C1 segment of cervical spinal cord (tissue), 14 donors: ENCODE results near the gene DCTD.

Source experiments
- DNase-seq, 14 donors: peaks; one replicate each; lab custom pipeline; 2025; lab: John Stamatoyannopoulos, UW

The DCTD gene

DNA sequence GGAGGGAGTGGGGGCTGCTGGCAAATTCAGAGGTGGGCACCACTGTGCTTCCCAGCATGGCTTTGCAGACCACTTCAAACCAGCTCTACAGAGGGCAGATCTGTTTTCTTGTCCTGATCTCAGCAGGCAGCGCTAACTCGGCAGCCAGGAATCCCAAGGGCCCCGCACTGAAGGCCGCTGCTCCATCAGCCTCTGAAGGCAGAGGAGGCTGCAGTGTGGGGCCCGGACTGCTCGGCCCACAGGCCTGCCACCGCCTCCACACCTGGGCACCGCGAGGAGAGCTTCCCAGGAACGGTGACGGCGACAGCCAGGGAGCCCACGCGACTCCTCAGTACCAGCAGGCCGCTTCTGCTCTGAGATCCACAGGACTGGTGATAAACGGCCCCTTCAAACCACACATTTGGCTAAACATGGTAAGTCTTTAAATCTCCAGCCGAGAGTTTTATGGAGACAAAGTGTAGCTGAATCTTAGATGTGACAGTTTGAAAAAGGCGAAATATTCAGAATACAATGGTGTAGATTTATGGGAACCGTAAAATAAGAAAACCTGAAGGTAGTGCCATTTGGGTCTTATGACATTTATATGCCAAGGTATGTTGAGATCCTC, 23.6 kb downstream of the DCTD start:
- no peak for DNase-seq

DNA sequence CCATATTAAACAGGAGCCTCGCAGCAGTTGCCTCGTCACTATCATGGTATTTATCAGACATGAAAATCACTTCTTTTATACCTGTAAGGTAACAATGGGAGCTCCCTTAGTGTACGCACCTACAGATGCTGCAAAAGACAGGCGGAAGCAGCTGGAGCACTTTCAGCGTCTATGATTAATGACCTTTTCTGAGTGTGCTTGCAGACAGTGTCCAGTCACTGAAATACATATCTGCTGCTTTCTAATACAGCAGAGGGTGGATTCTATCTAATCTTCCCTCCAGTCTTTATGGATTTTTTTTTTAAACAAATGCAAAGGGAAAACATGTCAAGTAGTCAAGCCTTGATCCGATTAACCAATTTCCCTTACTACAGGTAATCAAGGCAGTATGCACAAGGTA, 24.1 kb downstream of the DCTD start:
- DNase-seq, result no peak

DNA sequence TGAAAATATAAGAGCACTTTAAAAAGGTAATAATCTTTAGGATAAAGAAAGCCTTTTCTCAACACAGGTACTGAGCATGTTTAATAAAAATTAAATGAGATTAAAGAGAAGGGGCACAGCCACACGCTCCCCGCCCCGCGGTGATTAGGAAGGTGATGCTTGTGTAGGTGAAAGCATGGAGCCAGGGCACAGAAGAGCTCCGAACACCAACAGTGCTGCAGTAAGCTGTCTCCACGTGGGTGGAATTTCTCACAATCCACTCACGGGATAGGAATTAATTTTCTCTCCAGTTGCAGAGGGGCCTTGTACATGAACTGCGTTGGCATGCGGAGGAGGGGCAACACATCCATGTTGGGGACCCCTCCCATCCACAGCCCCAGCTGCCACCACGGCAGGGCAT, 27.0 kb downstream of the DCTD start:
- no peak for DNase-seq

DNA sequence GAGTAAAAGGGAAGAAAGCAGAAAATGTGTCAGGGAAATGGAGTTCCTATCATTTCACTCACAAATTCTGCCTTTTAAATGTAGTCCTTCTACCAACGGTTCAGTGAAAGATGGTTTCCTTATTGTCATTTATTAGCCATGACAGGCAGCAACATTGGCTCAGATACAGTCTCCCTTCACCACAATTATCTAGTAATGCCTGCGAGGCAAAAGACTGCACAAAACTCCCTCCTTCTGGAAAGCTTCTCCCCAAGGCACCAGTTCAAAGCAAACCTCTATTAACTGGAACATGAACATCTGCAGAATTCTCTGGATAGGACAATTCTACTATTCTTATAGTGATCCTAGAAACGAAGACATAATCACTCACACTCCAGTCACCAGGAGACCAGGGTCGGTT, 28.3 kb downstream of the DCTD start:
- no peak for DNase-seq

DNA sequence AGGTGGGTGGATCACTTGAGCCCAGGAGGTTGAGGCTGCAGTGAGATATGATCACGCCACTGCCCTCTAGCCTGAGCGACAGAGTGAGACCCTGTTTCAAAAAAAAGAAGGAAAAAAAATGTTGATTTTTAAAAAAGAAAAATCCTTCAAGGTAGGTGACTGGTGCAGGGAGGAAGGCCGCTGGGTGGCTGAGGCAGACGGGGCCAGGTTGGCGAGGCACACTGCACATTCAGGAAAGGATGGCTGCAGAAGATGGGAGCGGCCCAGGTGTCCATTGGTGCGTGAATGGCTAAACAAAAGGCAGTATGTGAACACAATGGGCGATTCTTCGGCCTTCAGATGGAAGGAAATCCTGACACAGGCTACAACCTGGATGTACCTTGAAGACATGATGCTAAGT, 30.4 kb downstream of the DCTD start:
- no peak for DNase-seq

DNA sequence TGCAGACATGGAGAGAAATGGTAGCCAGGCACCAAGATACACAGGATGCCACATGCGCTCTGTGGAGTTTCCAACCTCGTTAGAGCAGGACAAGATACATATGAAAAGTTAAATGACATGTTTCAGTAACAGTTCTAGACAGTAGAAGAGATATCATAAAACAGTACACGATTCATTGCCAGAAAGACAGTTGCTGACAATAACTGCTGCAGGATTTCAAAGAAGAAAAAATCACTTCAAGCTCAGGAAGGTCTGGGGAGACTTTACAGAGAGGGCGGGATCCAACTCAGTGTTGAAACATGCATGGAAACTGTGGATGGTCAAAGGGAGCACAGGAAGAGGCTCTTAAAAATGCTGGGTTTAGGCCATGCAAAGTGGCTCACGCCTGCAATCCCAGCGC, 31.0 kb downstream of the DCTD start:
- no peak for DNase-seq

DNA sequence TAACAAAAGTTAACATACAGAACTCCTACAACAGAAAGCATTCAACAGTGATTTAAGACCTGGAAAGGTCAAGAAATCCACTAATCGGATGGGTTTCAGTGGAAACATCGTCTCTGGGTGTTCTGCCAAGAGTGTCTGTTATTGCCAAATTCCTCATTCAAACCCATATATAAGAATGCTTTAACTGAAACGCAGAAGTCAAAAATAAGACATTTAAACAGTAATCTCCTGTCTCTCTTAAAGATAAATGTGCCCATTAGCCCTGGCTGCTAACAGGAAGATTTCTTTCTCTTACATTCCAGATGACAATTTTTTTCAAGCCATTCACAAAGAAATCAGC, 31.5 kb downstream of the DCTD start:
- DNase-seq, result no peak

DNA sequence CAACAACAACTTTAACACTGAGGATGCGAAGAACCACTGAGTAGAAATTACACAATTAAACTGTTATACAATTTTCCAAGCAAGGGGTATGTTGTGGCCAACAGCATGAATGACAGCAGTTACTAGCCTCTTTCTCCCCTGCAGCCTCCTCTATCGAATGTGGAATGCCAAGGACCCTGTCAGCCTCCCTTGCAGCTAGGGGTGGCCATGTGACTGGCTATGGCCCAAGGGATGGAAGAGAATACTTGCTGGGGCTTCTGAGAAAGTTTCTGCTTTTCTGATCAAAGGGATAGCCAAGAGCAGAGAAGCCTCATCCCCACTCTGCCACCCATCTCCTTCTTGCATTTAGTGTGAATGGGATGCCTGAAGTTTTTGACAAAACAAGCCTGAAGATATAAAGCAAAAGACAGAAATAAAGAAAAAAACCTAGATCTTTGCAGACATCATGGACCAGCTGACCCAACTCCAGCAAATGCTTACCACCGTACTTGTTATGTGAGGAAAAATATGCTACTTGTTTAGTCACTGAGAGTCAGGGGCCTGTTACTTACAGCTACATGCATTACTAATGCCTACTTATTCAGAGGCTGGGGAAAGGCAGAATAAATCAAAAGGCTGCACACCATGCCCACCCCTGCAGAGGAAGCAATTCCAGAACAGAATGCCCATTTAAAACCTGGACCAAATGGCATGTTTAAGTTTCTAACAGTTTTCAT, 32.0 kb downstream of the DCTD start:
- DNase-seq, result no peak

DNA sequence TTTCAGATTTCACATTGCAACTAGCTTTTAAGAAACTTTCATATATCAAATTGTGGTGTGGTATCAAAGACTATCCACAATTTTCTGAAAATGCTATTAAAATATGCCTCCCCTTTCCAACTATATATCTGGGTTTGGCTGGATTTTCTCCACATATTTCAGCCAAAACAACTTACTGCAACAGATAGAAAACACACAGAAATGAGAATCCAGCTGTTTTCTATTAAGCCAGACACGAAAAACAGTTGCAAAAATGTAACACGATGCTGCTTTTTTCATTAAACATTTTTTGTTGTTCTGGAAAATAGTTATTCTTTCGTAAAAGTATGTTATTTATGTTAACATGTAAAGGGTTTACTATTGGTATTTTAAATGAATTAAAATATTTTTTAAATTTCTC, 33.1 kb downstream of the DCTD start:
- no peak for DNase-seq

DNA sequence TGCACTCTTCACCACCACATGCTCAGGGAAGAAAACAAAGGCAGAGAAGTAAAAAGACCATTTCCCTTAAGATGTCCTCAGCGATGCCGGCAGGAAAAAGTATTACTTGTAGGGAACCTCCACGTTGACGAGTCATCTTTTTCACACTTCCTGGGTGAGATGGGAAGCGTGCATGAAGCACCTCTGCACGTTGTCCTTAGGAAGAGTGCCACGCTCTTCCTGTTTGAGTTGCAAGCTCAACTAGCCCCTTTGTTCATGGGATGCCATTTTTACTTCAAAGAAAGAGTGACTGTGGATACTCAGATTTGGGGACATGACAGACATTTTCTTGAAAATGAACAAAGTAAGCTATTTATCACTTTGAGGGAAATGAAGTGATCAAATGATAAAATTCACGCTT, 33.8 kb downstream of the DCTD start:
- DNase-seq, result no peak

DNA sequence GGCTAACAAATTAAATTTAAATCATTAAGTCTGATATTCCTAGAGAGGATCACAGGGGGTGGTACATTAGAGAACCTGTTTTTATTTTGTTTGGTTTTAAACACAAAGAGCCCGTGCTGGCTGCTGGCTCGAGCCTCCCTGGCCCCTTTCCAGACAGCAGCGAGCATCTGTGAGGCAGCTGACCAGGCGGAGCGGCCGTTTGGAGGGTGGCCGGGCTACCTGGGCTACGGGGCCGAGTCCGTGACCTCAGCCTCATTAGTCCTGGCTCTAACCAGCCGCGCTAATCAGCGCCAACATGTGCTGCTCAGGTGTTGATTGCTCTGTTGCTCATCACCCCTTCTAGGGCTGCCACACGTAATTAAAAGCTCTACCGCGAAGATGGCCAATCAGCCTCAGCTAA, 35.3 kb downstream of the DCTD start:
- peak in 1 of 14 donors; percentile 14 for DNase-seq

DNA sequence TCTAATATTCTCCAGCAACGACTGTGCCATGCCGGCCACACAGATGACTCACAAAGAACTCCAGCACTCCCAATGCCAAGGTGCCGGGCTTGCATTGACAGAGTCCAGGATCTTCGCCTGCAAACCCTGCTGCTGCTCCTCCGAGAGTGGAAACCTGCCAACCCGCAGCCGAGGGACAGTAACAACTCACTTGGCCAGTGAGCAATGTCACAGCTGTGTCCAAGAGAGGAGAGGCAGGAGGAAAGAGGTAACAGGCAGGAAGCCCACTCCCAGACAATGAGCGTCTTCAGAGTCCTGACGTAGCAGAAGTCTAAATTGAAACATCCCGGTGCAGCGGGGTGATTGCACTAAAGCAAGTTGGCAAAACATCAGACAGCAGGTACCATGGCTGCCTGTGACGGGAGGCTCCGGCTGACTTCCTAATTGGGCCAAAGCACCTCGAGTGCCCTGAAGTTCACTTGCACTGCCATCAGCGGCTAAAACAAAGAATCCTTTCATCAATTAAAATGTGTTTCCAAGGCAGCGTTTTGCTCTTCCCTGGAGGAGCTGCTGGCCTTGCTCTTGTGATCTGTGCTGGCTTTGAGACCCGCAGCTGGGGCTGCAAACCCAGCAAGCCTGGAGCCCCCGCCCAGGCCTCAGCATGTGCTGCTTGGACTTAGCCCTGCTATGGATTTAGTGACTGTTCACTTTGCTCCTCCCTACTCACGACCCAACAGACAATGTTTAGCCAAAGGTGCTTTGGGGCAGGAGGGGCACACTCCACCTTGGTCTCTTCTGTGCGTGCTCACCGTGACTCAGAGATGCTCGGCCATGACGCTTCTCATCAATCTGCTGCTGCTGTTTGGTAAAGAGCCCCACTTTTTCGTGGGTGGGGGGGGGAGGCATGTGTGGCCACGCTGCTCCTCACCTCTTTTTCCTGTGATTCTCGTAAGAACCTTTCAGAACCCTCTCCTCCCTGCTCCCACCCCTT, 36.5 kb downstream of the DCTD start:
- DNase-seq, result peak in 11 of 14 donors; percentile 23 to 61 (median 38)

DNA sequence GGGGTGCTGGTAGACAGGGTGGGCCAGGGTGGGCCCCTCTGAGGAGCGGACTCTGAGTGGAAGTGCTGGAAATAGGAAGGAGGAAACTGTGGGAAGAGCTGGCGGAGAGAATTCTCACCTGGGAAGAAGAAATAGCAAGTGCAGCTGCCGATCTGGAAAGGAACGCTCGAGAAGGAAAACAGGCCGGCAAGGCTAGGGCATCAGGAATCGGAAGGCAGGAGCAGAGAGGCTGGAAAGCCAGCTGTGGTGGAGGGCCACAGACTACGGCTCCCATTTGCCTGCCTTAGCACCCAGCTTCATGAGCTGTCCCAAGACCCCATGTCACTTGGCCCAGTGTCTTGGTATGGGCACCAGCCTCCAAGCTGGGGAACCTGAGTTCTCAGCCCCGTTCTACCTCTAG, 37.3 kb downstream of the DCTD start:
- no peak for DNase-seq

DNA sequence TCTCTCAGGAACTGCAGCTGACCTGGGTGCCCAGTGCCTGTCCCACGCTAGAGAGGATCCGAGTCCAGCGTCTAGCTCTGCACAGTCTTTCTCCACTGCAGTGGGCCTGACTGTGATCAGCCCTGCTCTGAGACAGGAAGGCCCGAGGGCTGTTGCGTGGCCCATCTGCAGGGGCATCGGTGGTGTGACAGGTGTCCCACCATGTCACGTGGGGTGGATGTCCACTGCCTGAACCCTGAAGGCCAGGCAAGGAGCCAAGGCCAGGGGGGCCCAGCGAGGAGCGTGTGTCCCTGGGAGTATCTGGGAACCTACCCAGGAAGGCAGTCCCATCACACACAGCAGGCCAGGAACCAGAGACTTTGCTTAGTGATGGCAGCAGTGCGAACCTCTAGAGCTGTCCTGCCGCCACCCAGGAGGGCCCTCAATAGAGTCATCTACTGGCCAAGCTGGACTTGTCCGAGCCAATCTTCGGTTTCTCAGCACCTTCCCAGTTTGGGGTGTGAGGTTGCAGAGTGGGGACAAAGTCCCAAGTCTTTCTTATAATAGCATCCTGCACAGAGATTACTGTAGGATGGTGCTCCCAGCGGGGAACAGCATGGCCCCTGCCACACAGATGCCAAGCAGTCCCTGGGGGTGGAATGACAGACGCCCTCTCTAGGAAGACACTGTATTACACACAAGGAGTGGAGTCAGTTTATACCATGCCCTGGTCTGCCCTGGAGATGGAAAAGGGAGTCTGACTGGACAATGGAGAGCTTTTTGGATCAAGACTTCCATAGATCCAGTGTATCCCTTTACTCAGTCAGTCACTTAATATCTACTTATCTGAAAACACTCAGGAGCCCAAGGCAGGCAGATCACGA, 38.3 kb downstream of the DCTD start:
- DNase-seq, result no peak

DNA sequence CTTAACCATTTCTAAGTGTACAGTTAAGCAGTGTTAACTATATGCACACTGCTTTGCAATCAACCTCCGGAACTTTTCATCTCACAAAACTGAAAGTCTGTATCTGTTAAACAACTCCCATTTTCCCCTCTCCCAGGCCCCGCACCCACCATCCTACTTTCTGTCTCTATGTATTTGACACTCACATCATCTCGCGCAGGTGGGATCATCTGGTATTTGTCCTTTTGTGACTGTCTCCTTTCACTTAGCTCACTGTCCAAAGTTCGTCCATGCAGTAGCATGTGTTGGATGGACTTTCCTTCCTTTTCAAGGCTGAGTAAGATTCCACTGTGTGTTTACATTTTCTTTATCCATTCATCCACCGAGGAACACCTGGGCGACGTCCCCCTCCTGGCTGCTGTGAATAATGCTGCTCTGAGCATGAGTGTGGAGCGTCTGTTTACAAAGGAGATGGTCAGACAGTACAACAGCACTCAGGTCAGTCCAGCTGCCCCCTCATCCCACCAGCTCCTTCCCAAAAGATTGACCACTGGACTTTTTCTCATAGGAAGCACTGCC, 39.8 kb downstream of the DCTD start:
- no peak for DNase-seq

DNA sequence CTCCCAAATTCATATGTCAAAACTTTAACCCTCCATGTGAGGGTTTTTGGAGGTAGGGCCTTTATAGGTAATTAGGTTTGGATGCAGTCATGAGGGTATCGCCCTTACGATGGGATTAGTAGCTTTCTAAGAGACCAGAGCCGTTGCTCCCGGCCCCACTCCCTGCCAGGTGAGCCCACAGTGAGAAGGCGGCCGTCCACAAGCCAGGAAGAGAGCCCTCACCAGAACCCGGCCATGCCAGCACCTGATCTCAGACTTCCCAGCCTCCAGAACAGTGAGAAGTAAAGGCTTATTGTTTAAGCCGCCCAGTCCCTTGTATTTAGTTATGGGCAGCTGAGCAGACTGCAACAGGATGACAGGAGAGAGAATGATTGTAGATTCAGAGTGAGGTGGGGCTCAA, 40.8 kb downstream of the DCTD start:
- DNase-seq, result no peak

DNA sequence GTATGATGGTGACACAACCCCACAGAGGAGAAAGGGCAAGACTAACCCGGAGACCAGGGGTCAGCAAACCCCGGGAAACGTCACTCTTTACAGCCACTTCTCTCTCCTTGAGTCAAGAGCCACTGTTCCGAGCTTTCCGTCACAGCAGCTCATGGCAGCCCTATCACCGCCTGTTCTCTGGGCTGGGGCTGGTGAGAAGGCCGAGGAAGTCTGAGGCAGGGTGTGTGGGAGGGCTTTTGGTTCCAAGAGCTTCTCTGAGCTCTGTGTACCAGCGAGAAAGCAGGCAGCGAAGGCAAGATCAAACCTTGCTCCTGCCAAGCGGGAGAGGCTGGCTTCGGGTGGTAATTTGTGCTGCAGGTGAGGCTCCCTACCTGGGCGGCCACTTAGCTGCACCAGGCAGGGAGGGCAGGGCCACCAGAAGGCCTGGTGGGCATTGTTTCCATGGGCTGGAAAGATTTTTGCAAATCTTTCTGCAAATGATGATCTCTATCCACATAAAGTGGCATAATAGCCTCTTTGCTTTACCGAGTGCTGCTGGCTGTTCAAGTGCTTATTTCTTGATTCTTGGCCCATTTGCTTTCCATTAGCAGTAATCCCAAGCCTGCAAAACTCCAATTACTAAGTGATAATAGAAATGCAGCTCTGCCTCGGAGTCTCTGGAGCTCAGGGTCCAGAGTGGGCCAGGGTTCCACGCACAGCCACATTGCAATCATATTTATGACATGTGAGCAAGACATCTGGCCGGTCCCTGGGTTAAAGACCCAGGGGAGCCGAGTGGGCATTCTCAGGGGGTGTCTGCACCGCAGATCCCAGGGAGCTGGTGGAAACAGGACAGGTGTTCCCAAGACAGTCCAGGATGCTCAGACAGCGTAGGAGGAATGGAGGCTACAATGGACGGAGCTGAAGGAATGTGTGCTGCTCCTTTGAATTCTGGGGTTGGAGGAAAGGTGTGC, 41.5 kb downstream of the DCTD start:
- no peak for DNase-seq

DNA sequence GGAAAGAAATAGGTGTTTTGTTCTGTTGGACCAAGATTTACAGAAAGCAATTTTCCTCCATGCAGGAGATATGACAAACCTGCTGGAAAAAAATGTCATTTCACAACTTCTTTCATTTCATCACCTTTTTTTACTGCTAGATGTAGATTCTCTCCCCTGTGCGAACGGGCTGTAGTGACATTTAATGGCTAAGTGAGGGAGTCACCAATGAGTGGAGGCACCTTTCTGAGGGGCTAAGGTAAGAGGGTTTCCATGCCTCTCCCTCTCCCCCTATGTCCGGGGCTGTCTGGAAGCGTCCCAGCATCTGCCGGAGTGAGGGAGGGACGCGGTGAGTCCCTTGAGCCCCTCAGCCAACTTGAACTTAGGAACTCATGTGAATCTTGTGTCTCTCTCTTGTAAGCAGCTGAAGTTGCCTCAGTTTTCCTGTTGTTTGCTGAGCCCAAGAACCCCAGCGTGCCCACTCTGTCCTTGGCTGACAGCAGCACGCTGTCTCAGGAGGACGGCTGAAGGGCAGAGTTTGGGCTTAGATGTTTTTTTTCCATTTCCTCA, 42.3 kb downstream of the DCTD start:
- DNase-seq, result no peak

DNA sequence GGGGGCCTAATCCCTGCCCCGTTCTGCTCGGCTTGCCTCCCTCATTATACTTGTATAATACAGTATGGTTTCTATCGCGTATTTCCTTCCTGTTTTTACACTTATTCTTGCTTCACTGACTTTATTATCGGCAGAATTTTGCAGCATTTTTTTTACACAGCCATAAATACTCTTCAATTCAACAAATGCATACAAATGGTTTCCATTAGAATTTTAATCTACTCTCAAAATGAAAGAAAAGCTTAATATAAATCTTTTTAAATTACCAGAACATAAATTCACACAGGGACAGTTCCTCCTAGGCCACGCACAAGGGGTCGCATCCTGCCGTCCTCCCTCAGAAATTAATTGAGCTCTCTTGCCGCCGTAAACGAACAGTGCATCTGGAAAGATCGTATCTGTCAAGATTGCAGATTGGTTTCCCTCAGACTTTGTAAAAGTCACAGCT, 42.9 kb downstream of the DCTD start:
- DNase-seq, result no peak

DNA sequence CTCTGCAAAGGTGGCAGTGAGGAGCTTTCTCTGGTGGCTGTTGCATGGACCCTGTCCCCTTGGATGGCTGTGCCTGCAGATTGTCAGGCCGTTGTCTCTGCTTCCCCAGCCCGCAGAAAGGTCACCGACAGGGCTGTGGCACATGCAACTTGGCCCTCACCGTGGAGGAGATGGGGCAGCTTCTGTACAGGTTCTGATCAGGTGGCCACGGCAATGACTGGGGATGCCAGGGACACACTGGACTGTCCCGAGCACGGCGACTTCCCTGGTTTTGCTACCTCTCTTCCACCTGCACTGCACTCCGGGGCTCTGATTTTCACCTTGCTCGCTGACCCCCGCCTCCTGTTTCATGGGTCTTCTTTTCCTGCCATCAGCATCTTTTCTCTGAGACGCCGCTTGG, 43.5 kb downstream of the DCTD start:
- DNase-seq, result no peak
